Measurements from ENCODE around the gene FIGNL1.

The FIGNL1 gene

DNA sequence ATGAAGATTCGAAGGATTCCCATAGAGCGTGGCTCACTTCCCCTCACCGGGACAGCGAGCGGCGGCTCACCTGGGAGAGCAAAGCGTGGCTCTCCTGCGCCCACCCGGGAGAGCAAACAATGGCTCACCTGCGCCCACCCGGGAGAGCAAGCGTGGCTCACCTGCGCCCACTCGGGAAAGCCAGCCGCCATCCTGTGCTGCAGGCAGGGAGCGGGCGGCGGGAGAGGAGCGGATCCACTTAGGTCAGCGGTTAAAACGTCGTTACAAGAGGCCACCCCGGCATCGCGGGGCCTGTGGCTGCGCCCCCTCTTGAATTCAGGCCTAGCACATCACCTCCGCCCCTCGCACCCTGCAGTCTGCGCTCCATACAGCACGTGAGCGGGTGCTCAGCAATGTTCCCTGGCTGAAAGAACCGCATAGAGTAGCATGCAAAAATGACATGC, 461 bp upstream of the FIGNL1 start:
- TF ChIP-seq CTCF (conservative IDR thresholded peaks at IDR 0.05; ENCODE audit: low read depth, low read length) = no peak
- H3K4me3 ChIP-seq (ENCODE audit: low read length) = peak overlapping the region; percentile 77
- DNase-seq (ENCODE audit: low read depth) = no peak

DNA sequence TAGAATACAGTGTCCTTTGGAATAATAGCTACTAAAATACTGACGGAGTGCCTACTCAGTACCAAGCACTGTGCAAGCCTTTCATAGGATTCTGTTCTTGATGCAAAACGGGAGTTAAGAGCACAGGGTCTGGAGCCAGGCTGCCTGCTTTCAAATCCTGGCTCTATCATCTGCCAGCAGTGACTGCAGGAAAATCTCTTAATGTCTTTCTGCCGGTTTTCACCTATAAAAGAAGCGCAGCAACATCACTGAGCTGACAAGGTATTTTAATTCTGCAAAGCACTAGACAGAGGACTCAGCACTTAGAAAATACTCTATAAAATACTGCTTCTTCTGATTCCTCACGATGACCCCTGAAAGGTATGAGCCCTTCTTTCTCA, 659 bp downstream of the FIGNL1 start:
- H3K4me3 ChIP-seq (ENCODE audit: low read length) = peak overlapping the region; percentile 77
- no peak for DNase-seq (ENCODE audit: low read depth)
- TF ChIP-seq CTCF (conservative IDR thresholded peaks at IDR 0.05; ENCODE audit: low read depth, low read length) = no peak

DNA sequence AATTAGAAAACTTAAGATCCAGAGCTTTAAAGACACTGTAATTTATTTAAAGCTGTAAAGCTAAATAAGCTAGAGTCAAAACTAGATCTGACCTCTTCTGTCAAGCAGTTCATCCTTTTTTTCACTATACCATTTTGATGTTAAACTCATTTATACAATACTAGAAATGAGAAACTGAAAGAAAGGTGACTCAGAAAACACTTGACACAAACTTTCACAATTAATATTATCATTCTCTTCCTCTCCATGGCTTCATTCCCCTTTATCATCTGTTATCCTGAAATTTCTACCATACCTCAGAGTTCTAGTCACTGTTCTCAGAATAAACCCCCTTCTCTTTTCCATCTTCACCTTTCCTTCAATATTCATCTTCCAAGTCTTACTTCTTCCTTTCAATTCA, 1.3 kb downstream of the FIGNL1 start:
- no peak overlapping the region for H3K4me3 ChIP-seq (ENCODE audit: low read length)
- no peak for TF ChIP-seq CTCF (conservative IDR thresholded peaks at IDR 0.05; ENCODE audit: low read depth, low read length)
- no peak for DNase-seq (ENCODE audit: low read depth)

GRCh38 chr7:50446542-50446960, 3.6 kb downstream of the FIGNL1 start:
- DNase-seq (ENCODE audit: low read depth) = peak; percentile 62
- no peak for TF ChIP-seq CTCF (conservative IDR thresholded peaks at IDR 0.05; ENCODE audit: low read depth, low read length)
- H3K4me3 ChIP-seq (ENCODE audit: low read length) = no peak overlapping the region

- no peak for DNase-seq (ENCODE audit: low read depth)
- no peak for TF ChIP-seq CTCF (conservative IDR thresholded peaks at IDR 0.05; ENCODE audit: low read depth, low read length)
- no peak overlapping the region for H3K4me3 ChIP-seq (ENCODE audit: low read length)
Observed at GRCh38 chr7:50436133-50436806, 13.9 kb downstream of the FIGNL1 start.

GRCh38 chr7:50431722-50432305, 18.3 kb downstream of the FIGNL1 start:
- no peak for TF ChIP-seq CTCF (conservative IDR thresholded peaks at IDR 0.05; ENCODE audit: low read depth, low read length)
- H3K4me3 ChIP-seq (ENCODE audit: low read length) = no peak overlapping the region
- DNase-seq (ENCODE audit: low read depth) = no peak

- no peak for DNase-seq (ENCODE audit: low read depth)
- no peak for TF ChIP-seq CTCF (conservative IDR thresholded peaks at IDR 0.05; ENCODE audit: low read depth, low read length)
Observed at GRCh38 chr7:50431316-50431715, 18.8 kb downstream of the FIGNL1 start.

More at GRCh38 chr7:50431316-50431715, 18.8 kb downstream of the FIGNL1 start:
- no peak overlapping the region for H3K4me3 ChIP-seq (ENCODE audit: low read length)

Measured in retinal pigment epithelial cell (primary cell).